Measurements from ENCODE around the gene BMP4.
"Not testable (repeated sequence)": the region's sequence is repeated elsewhere in the genome, so short reads cannot be mapped to it uniquely, and the experiment has no call there.

BMP4 gene

GRCh38 chr14:53956427-53957201 is at the start of gene BMP4:
BMP4 (minus strand) TSS chr14:53956825; CDS start chr14:53952222, 4,603 bp downstream.
- Histone ChIP-seq H3K36me3 (ENCODE audit: control insufficient read depth in 2 of 2, insufficient read depth in 2 of 2, low read length in 2 of 2) (no peaks in the 10 kb centered on the region), H3K27me3 (ENCODE audit: control insufficient read depth in 2 of 2, insufficient read depth in 2 of 2, low read length in 2 of 2) (peaks cover 15 to 17% of the 10 kb centered on the region in 2 donors), H3K9ac (ENCODE audit: low read depth in 1 of 2, low read length in 2 of 2) (peak within 1 kb of the TSS; percentile 60 to 63), H3K4me3 (ENCODE audit: low read length in 2 of 2) (peak within 1 kb of the TSS; percentile 76), H3K4me1 (ENCODE audit: control insufficient read depth in 2 of 2, insufficient read depth in 2 of 2, low read length in 2 of 2) (peaks cover 18 to 24% of the 10 kb centered on the region in 2 donors), H3K27ac (ENCODE audit: low read depth in 2 of 2, low read length in 2 of 2) (peak within 1 kb of the TSS; percentile 80 to 81), H3K9me3 (ENCODE audit: control insufficient read depth in 2 of 2, low read length in 2 of 2) (no peaks in the 10 kb centered on the region)

DNA sequence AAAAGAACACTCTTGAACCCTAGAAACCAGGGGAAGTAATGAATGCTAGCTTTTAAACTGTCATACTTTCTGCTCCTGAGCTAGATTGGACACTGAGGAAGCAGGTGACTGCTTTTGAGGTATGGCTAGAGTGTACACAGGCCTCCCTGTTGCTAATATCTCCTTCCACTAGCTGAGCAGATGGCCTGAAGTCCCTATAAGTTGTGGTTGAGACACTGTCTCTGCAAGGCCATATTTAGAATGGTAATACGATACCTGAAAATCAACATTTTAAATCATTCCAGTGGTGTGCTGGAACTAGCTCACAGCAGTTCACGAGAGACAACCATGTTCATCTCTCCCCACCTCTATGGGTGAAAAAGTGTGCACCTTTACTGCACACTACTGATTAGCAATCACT is 46.4 kb upstream of the BMP4 start:
- Histone ChIP-seq H3K36me3 (ENCODE audit: control insufficient read depth in 2 of 2, insufficient read depth in 2 of 2, low read length in 2 of 2) (no peaks in the 10 kb centered on the region), H3K9ac (ENCODE audit: low read depth in 1 of 2, low read length in 2 of 2) (no peak overlapping the region), H3K4me3 (ENCODE audit: low read length in 2 of 2) (no peak overlapping the region), H3K27me3 (ENCODE audit: control insufficient read depth in 2 of 2, insufficient read depth in 2 of 2, low read length in 2 of 2) (no peaks in the 10 kb centered on the region), H3K4me1 (ENCODE audit: control insufficient read depth in 2 of 2, insufficient read depth in 2 of 2, low read length in 2 of 2) (no peaks in the 10 kb centered on the region), H3K27ac (ENCODE audit: low read depth in 2 of 2, low read length in 2 of 2) (no peak overlapping the region), H3K9me3 (ENCODE audit: control insufficient read depth in 2 of 2, low read length in 2 of 2) (no peaks in the 10 kb centered on the region)

GRCh38 chr14:54002653-54003052 is 46.0 kb upstream of the BMP4 start:
- no peak overlapping the region for H3K4me3 ChIP-seq (ENCODE audit: low read length in 2 of 2)
- no peaks in the 10 kb centered on the region for H3K9me3 ChIP-seq (ENCODE audit: control insufficient read depth in 2 of 2, low read length in 2 of 2)
- H3K27ac ChIP-seq (ENCODE audit: low read depth in 2 of 2, low read length in 2 of 2) = no peak overlapping the region
- no peaks in the 10 kb centered on the region for H3K36me3 ChIP-seq (ENCODE audit: control insufficient read depth in 2 of 2, insufficient read depth in 2 of 2, low read length in 2 of 2)
- no peak overlapping the region for H3K9ac ChIP-seq (ENCODE audit: low read depth in 1 of 2, low read length in 2 of 2)
- H3K4me1 ChIP-seq (ENCODE audit: control insufficient read depth in 2 of 2, insufficient read depth in 2 of 2, low read length in 2 of 2) = no peaks in the 10 kb centered on the region
- no peaks in the 10 kb centered on the region for H3K27me3 ChIP-seq (ENCODE audit: control insufficient read depth in 2 of 2, insufficient read depth in 2 of 2, low read length in 2 of 2)

DNA sequence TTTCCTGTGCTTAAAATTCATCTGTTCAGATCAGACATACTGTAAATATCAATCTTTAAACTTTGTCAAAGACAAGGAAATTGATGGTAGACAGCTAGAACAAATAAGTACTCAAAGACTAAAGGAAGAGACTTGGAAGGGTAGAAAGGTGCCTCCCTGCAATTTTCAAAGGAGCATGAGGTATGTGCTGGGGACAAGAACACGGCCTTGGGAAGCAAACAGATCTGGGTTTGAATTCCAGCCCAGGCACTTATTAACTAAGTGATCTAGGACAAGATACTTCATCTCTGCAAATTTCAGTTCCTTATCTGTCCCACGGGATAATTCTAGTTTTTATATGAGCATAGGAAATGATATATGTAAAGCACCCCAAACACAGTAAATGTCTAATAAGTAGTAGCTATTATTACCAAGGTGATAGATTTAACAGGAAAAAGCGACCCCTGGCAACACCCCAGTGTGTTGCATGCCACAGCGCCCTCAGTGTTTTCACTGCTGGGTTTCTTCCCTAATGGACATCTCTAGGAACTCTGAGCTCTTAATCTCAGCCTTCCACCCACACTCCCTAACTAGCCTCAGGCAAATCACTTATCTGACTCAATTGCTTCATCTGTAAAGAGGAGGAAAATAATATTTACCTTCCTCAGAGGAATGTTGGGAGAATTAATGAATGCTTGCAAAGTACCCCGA is 44.7 kb upstream of the BMP4 start:
- Histone ChIP-seq H3K4me1 (ENCODE audit: control insufficient read depth in 2 of 2, insufficient read depth in 2 of 2, low read length in 2 of 2) (no peaks in the 10 kb centered on the region), H3K27me3 (ENCODE audit: control insufficient read depth in 2 of 2, insufficient read depth in 2 of 2, low read length in 2 of 2) (no peaks in the 10 kb centered on the region), H3K9me3 (ENCODE audit: control insufficient read depth in 2 of 2, low read length in 2 of 2) (no peaks in the 10 kb centered on the region), H3K9ac (ENCODE audit: low read depth in 1 of 2, low read length in 2 of 2) (no peak overlapping the region), H3K27ac (ENCODE audit: low read depth in 2 of 2, low read length in 2 of 2) (no peak overlapping the region), H3K36me3 (ENCODE audit: control insufficient read depth in 2 of 2, insufficient read depth in 2 of 2, low read length in 2 of 2) (no peaks in the 10 kb centered on the region), H3K4me3 (ENCODE audit: low read length in 2 of 2) (no peak overlapping the region)

DNA sequence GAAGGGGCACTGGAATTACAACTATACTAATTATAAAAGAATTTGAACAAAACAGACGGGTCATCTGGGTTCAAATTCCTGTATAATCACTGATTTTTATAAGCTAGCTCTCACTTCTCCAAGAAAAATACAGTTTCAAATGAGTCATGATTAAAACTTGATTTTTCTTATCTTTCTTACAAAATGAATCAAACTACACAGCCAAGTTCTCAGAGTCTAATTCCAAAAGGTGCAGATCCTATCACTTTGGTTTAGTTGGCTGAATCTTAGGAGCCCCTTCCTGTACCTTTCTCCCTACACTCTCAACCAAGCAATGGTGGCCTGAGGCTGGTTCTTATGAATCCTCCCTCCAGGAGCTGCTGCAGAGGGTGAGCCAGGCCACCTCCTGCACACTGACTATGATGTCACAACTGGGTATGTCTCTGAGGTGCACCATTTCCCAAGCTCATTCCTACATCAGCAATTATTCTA is 43.8 kb upstream of the BMP4 start:
- no peak overlapping the region for H3K27ac ChIP-seq (ENCODE audit: low read depth in 2 of 2, low read length in 2 of 2)
- H3K36me3 ChIP-seq (ENCODE audit: control insufficient read depth in 2 of 2, insufficient read depth in 2 of 2, low read length in 2 of 2) = no peaks in the 10 kb centered on the region
- H3K9ac ChIP-seq (ENCODE audit: low read depth in 1 of 2, low read length in 2 of 2) = no peak overlapping the region
- no peaks in the 10 kb centered on the region for H3K4me1 ChIP-seq (ENCODE audit: control insufficient read depth in 2 of 2, insufficient read depth in 2 of 2, low read length in 2 of 2)
- H3K9me3 ChIP-seq (ENCODE audit: control insufficient read depth in 2 of 2, low read length in 2 of 2) = no peaks in the 10 kb centered on the region
- H3K4me3 ChIP-seq (ENCODE audit: low read length in 2 of 2) = no peak overlapping the region
- H3K27me3 ChIP-seq (ENCODE audit: control insufficient read depth in 2 of 2, insufficient read depth in 2 of 2, low read length in 2 of 2) = no peaks in the 10 kb centered on the region

DNA sequence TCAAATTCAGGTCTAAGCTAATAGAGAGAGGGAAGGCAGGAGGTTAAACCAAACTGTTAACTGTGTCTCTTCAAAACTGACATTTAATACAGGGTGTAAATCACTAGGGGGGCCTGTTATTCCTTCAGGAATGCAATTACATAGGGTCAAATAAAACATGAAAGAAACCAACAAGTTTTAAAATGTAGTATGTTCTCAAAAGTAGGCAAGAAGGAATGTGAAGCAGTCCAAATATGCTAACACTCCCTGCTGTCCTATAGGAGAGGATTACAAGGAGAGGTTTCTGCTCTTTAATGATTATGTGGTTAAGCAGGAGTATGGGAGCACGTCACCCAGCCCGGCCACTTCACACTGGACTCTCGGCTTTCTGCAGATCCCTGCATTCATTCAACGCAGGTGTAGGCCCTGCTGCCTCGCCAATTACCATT is 42.5 kb upstream of the BMP4 start:
- no peaks in the 10 kb centered on the region for H3K9me3 ChIP-seq (ENCODE audit: control insufficient read depth in 2 of 2, low read length in 2 of 2)

DNA sequence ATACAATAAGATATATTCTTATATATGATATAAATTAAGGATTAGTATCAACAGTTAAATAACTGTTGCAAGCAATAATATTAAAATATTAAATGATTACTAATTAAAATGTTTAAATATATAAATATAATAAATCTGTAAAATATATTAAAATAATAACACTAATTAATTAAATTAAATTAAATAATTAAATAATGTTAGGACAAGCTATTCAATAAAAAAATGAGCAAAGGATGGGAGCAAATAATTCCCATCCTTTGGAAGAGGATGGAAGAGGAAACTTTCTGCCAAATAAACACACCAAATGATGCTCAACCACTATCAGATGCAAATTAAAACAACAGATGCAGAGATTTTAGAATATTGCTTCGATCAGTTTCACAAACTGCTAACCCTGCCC is 39.4 kb upstream of the BMP4 start:
- no peak overlapping the region for H3K9ac ChIP-seq (ENCODE audit: low read depth in 1 of 2, low read length in 2 of 2)
- no peaks in the 10 kb centered on the region for H3K27me3 ChIP-seq (ENCODE audit: control insufficient read depth in 2 of 2, insufficient read depth in 2 of 2, low read length in 2 of 2)
- no peaks in the 10 kb centered on the region for H3K36me3 ChIP-seq (ENCODE audit: control insufficient read depth in 2 of 2, insufficient read depth in 2 of 2, low read length in 2 of 2)
- H3K4me1 ChIP-seq (ENCODE audit: control insufficient read depth in 2 of 2, insufficient read depth in 2 of 2, low read length in 2 of 2) = no peaks in the 10 kb centered on the region
- no peak overlapping the region for H3K27ac ChIP-seq (ENCODE audit: low read depth in 2 of 2, low read length in 2 of 2)
- no peak overlapping the region for H3K4me3 ChIP-seq (ENCODE audit: low read length in 2 of 2)
- no peaks in the 10 kb centered on the region for H3K9me3 ChIP-seq (ENCODE audit: control insufficient read depth in 2 of 2, low read length in 2 of 2)

More for the DNA sequence above, 42.5 kb upstream of the BMP4 start:
- no peak overlapping the region for H3K27ac ChIP-seq (ENCODE audit: low read depth in 2 of 2, low read length in 2 of 2)
- H3K27me3 ChIP-seq (ENCODE audit: control insufficient read depth in 2 of 2, insufficient read depth in 2 of 2, low read length in 2 of 2) = no peaks in the 10 kb centered on the region
- no peaks in the 10 kb centered on the region for H3K4me1 ChIP-seq (ENCODE audit: control insufficient read depth in 2 of 2, insufficient read depth in 2 of 2, low read length in 2 of 2)
- no peaks in the 10 kb centered on the region for H3K36me3 ChIP-seq (ENCODE audit: control insufficient read depth in 2 of 2, insufficient read depth in 2 of 2, low read length in 2 of 2)
- H3K4me3 ChIP-seq (ENCODE audit: low read length in 2 of 2) = no peak overlapping the region
- no peak overlapping the region for H3K9ac ChIP-seq (ENCODE audit: low read depth in 1 of 2, low read length in 2 of 2)

DNA sequence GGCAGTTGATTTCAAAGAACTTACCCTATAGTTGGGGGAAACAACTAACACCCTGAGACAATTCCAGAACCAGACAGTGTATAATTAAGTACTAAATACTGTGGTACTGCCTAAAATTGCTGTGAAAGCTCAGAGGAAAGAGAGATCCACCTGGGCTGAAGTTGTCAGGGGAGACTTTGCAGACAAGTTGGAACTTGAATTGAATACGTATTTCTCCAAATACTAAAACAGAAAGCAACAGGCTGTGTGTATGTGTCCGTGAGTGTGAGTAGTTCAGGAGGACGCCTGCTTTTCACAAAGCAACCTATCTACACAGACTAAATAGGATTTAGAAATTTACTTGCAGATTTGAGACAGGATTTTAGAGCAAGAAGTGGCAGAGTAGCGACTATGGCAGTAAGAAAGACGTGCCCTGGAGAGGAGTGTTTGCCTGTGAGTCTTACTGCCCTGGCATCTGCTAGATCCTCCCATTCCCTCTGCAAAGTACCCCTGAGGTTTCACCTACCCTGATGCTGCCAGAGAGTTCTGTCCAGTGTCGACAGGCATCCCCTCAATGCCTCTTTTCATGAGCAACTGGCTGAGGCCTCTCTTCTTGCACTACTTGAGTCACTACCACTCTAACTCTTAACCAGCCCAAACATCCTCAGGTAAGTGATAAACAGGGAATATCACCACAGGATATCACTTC is 37.4 kb upstream of the BMP4 start:
- H3K27me3 ChIP-seq (ENCODE audit: control insufficient read depth in 2 of 2, insufficient read depth in 2 of 2, low read length in 2 of 2) = no peaks in the 10 kb centered on the region
- H3K9ac ChIP-seq (ENCODE audit: low read depth in 1 of 2, low read length in 2 of 2) = no peak overlapping the region
- H3K36me3 ChIP-seq (ENCODE audit: control insufficient read depth in 2 of 2, insufficient read depth in 2 of 2, low read length in 2 of 2) = no peaks in the 10 kb centered on the region
- no peak overlapping the region for H3K4me3 ChIP-seq (ENCODE audit: low read length in 2 of 2)
- no peaks in the 10 kb centered on the region for H3K9me3 ChIP-seq (ENCODE audit: control insufficient read depth in 2 of 2, low read length in 2 of 2)
- no peaks in the 10 kb centered on the region for H3K4me1 ChIP-seq (ENCODE audit: control insufficient read depth in 2 of 2, insufficient read depth in 2 of 2, low read length in 2 of 2)
- H3K27ac ChIP-seq (ENCODE audit: low read depth in 2 of 2, low read length in 2 of 2) = no peak overlapping the region

GRCh38 chr14:53990978-53991377 is 34.4 kb upstream of the BMP4 start:
- no peaks in the 10 kb centered on the region for H3K27me3 ChIP-seq (ENCODE audit: control insufficient read depth in 2 of 2, insufficient read depth in 2 of 2, low read length in 2 of 2)
- no peak overlapping the region for H3K4me3 ChIP-seq (ENCODE audit: low read length in 2 of 2)
- H3K9me3 ChIP-seq (ENCODE audit: control insufficient read depth in 2 of 2, low read length in 2 of 2) = no peaks in the 10 kb centered on the region
- no peak overlapping the region for H3K9ac ChIP-seq (ENCODE audit: low read depth in 1 of 2, low read length in 2 of 2)
- H3K27ac ChIP-seq (ENCODE audit: low read depth in 2 of 2, low read length in 2 of 2) = no peak overlapping the region
- H3K4me1 ChIP-seq (ENCODE audit: control insufficient read depth in 2 of 2, insufficient read depth in 2 of 2, low read length in 2 of 2) = no peaks in the 10 kb centered on the region
- H3K36me3 ChIP-seq (ENCODE audit: control insufficient read depth in 2 of 2, insufficient read depth in 2 of 2, low read length in 2 of 2) = no peaks in the 10 kb centered on the region

DNA sequence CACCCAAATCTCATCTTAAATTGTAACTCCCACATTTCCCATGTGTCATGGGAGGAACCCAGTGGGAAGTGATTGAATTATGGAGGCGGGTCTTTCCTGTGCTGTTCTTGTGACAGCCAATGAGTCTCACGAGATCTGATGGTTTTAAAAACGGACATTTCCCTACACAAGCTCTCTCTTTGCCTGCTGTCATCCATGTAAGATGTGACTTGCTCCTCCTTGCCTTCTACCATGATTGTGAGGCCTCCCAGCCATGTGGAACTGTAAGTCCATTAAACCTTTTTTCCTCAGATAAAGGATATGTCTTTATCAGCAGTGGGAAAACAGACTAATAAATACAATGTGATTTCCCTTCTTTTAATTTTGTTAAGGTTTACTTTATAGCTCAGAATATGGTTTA is 30.1 kb upstream of the BMP4 start:
- not testable (repeated sequence) for H3K9ac ChIP-seq (ENCODE audit: low read depth in 1 of 2, low read length in 2 of 2); H3K9me3 ChIP-seq (ENCODE audit: control insufficient read depth in 2 of 2, low read length in 2 of 2); H3K4me3 ChIP-seq (ENCODE audit: low read length in 2 of 2); H3K27ac ChIP-seq (ENCODE audit: low read depth in 2 of 2, low read length in 2 of 2); H3K36me3 ChIP-seq (ENCODE audit: control insufficient read depth in 2 of 2, insufficient read depth in 2 of 2, low read length in 2 of 2); H3K4me1 ChIP-seq (ENCODE audit: control insufficient read depth in 2 of 2, insufficient read depth in 2 of 2, low read length in 2 of 2); H3K27me3 ChIP-seq (ENCODE audit: control insufficient read depth in 2 of 2, insufficient read depth in 2 of 2, low read length in 2 of 2)
